ENCODE results near the gene CFAP53. TPM values are rescaled to one million over a fixed set of nuclear protein-coding genes. Genes with fewer than 3 reads are reported as not detected.

CFAP53 gene
- total RNA-seq, 2 experiments from 2014 or later = 0.86 TPM; not detected in 1

DNA sequence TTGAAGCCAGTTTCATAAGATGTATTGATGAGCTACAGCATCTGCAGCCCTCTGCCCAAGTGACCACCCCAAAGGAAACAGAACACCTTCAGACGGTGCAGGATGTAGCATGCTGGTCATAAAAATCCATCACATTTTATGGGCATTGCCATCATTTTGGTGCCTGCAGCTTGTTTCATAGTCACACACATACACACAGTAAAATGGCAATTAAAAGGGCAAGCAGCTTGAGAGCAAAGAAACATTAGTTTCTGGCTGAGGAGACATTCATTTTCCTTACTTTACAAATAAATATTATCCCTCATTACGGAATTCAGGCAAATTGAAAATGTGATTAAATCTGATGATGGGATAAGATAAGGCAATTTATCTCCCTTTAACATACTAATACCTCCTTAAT lies 84.7 kb downstream of the CFAP53 start:
- no peak overlapping the region for H3K4me3 ChIP-seq (ENCODE audit: low read depth, low read length, poor library complexity, severe bottlenecking)
- H3K4me2 ChIP-seq (ENCODE audit: low read length) = no peak overlapping the region
- no peaks in the 10 kb centered on the region for H3K4me1 ChIP-seq (ENCODE audit: insufficient read depth, low read length, poor library complexity, severe bottlenecking)
- POLR2A ChIA-PET = no interaction called here
- H3K9me2 ChIP-seq (ENCODE audit: insufficient read depth, low read length) = no peaks in the 10 kb centered on the region
- no peak overlapping the region for H3K27ac ChIP-seq (ENCODE audit: low read depth, low read length, poor library complexity, severe bottlenecking)
- no peak overlapping the region for H2AFZ ChIP-seq (ENCODE audit: low read length)
- intact Hi-C loops (cut with micrococcal nuclease; ENCODE audit: unreplicated experiment) = no loop called here
- no peaks in the 10 kb centered on the region for H3K9me3 ChIP-seq (ENCODE audit: low read length)
- no peaks in the 10 kb centered on the region for H3K79me2 ChIP-seq (ENCODE audit: insufficient read depth, low read depth, low read length)
- H3K36me3 ChIP-seq (ENCODE audit: insufficient read depth, low read length) = no peaks in the 10 kb centered on the region
- CTCF ChIA-PET (ENCODE audit: unreplicated experiment) = interaction anchor here (0.6 kb wide), 1 partner anchor 314 kb away, joined by 3 read pairs; no protein-coding TSS in a partner anchor
- no peak for DNase-seq (ENCODE audit: low spot score)
- H4K20me1 ChIP-seq (ENCODE audit: insufficient read depth, low read length) = no peaks in the 10 kb centered on the region
- TF ChIP-seq, protein P1, sequence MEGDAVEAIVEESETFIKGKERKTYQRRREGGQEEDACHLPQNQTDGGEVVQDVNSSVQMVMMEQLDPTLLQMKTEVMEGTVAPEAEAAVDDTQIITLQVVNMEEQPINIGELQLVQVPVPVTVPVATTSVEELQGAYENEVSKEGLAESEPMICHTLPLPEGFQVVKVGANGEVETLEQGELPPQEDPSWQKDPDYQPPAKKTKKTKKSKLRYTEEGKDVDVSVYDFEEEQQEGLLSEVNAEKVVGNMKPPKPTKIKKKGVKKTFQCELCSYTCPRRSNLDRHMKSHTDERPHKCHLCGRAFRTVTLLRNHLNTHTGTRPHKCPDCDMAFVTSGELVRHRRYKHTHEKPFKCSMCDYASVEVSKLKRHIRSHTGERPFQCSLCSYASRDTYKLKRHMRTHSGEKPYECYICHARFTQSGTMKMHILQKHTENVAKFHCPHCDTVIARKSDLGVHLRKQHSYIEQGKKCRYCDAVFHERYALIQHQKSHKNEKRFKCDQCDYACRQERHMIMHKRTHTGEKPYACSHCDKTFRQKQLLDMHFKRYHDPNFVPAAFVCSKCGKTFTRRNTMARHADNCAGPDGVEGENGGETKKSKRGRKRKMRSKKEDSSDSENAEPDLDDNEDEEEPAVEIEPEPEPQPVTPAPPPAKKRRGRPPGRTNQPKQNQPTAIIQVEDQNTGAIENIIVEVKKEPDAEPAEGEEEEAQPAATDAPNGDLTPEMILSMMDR (conservative IDR thresholded peaks at IDR 0.05; ENCODE audit: low read length) = no peak
- no peak for TF ChIP-seq EZH2phosphoT487 (IDR thresholded peaks at IDR 0.05; ENCODE audit: borderline replicate concordance, low read depth, low read length)
- BruUV-seq (replicated peaks) = no TSS peak

DNA sequence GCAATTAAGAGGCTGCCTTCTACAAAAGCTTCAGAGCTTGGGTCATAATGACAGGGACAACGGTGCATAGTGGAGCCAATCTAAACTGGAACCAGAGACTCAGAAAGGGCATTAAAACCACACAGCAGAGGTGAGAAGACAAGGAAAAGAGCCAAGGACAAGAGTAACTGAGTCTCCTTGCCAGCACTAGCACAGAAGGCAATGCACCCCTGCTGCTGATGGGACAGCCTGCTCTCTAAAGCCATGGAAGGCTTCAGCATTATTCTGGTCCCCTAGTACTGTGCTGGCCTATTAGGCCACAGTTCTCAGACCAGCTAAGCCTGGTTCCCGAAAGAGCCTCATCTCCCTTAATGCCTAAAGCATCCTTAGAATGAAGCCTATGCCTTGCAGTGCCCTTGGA lies 86.8 kb downstream of the CFAP53 start:
- no peak overlapping the region for H3K4me2 ChIP-seq (ENCODE audit: low read length)
- no peaks in the 10 kb centered on the region for H3K9me3 ChIP-seq (ENCODE audit: low read length)
- H3K27ac ChIP-seq (ENCODE audit: low read depth, low read length, poor library complexity, severe bottlenecking) = no peak overlapping the region
- H3K36me3 ChIP-seq (ENCODE audit: insufficient read depth, low read length) = no peaks in the 10 kb centered on the region
- no TSS peak for BruUV-seq (replicated peaks)
- H2AFZ ChIP-seq (ENCODE audit: low read length) = no peak overlapping the region
- intact Hi-C loops (cut with micrococcal nuclease; ENCODE audit: unreplicated experiment) = no loop called here
- no peak overlapping the region for H3K4me3 ChIP-seq (ENCODE audit: low read depth, low read length, poor library complexity, severe bottlenecking)
- no peaks in the 10 kb centered on the region for H3K79me2 ChIP-seq (ENCODE audit: insufficient read depth, low read depth, low read length)
- POLR2A ChIA-PET = no interaction called here
- DNase-seq (ENCODE audit: low spot score) = no peak
- no peaks in the 10 kb centered on the region for H3K4me1 ChIP-seq (ENCODE audit: insufficient read depth, low read length, poor library complexity, severe bottlenecking)
- H3K9me2 ChIP-seq (ENCODE audit: insufficient read depth, low read length) = no peaks in the 10 kb centered on the region
- no peaks in the 10 kb centered on the region for H4K20me1 ChIP-seq (ENCODE audit: insufficient read depth, low read length)
- TF ChIP-seq EZH2phosphoT487 (IDR thresholded peaks at IDR 0.05; ENCODE audit: borderline replicate concordance, low read depth, low read length) = no peak
- TF ChIP-seq, protein P1 (conservative IDR thresholded peaks at IDR 0.05; ENCODE audit: low read length) = no peak
- CTCF ChIA-PET (ENCODE audit: unreplicated experiment) = no interaction called here

DNA sequence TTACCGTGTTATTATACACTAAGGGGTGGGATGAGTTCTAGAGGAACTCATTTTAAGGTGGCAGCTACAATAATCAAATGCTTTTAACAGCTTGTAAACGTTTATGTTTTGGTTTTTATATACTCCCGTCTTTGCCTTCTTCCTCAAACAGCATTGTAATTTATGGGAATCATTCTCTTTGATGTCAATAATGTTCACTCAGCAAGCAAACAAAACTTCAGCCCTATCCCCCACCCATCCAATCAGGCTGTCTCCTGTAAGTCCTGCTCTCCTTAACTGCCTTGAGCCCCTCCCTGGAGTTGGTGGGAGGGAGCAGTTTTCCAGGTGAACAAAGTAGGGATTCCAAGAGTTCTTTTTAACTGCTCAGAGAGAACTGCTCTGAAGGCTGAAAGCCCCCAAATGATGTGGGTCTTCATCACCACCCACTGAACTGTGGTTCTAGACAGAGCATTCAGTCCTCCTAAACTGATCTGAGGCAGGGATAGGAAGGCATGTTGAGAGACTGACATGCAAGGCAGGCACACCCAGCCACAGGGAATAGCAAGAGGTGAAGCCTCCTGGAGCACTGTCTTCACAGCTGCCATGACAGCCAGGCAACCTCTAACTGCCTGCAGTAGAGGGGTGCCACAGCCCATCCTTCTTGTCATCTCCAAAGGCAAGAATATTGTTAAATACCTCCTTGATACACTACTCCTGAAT lies 88.9 kb downstream of the CFAP53 start:
- ChIA-PET CTCF (ENCODE audit: unreplicated experiment) (no interaction called here), POLR2A (no interaction called here)
- intact Hi-C loops (cut with micrococcal nuclease; ENCODE audit: unreplicated experiment) = no loop called here

More for the DNA sequence above, 88.9 kb downstream of the CFAP53 start:
- BruUV-seq (replicated peaks) = no TSS peak
- no peaks in the 10 kb centered on the region for H3K9me3 ChIP-seq (ENCODE audit: low read length)
- no peak overlapping the region for H3K4me2 ChIP-seq (ENCODE audit: low read length)
- H3K4me3 ChIP-seq (ENCODE audit: low read depth, low read length, poor library complexity, severe bottlenecking) = no peak overlapping the region
- no peak for TF ChIP-seq EZH2phosphoT487 (IDR thresholded peaks at IDR 0.05; ENCODE audit: borderline replicate concordance, low read depth, low read length)
- TF ChIP-seq, protein P1 (conservative IDR thresholded peaks at IDR 0.05; ENCODE audit: low read length) = no peak
- H2AFZ ChIP-seq (ENCODE audit: low read length) = no peak overlapping the region
- H3K9me2 ChIP-seq (ENCODE audit: insufficient read depth, low read length) = no peaks in the 10 kb centered on the region
- H3K36me3 ChIP-seq (ENCODE audit: insufficient read depth, low read length) = no peaks in the 10 kb centered on the region
- no peaks in the 10 kb centered on the region for H3K79me2 ChIP-seq (ENCODE audit: insufficient read depth, low read depth, low read length)
- no peaks in the 10 kb centered on the region for H4K20me1 ChIP-seq (ENCODE audit: insufficient read depth, low read length)
- DNase-seq (ENCODE audit: low spot score) = no peak
- no peaks in the 10 kb centered on the region for H3K4me1 ChIP-seq (ENCODE audit: insufficient read depth, low read length, poor library complexity, severe bottlenecking)
- H3K27ac ChIP-seq (ENCODE audit: low read depth, low read length, poor library complexity, severe bottlenecking) = no peak overlapping the region
